ENCODE data around the gene TMEM236. TPM values are rescaled to one million over a fixed set of nuclear protein-coding genes. Genes with fewer than 3 reads are reported as not detected.

The TMEM236 gene
- total RNA-seq, 1 donor from 2014 or later, result under 0.01 TPM

DNA sequence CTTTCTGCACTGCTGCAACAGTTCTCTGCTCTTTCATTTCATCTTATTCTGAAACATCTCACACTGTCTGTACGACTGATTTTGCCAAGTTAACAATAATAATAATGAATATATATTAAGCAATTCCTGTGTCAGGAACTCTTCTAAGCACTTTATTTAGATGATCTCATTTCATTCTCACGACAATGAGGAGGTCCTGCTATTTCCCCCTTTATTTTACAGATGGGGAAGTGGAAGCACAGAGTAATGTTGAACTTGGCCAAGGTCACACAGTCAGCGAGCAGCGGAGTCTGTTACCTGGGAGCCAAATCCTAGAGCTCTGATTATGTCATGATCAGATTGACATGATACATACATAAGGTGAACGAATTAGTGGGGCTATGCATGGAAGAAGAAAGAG lies 63.0 kb downstream of the TMEM236 start:
- no peak for FAIRE-seq
- DNase-seq (ENCODE audit: low spot score in 2 of 2), result no peak

DNA sequence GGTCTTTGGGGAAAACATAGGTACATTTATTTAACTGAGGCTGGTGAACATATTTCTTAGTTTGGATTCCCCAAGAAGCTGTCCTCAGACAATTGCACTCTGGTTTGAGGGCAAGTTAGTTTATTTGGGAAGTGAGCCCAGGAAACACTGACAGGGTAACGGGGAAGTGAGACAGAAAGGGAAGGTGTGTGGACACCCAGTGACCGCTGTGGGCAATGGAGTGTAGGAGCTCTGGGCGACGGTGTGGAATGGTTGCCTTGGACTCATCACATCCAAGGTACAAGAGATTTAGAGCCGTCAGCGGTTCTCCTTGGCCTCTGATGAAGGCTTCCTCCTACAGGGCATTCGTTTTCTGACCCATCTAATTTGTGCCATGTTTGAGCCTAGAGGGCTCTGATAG lies 64.2 kb downstream of the TMEM236 start:
- FAIRE-seq, result no peak

DNA sequence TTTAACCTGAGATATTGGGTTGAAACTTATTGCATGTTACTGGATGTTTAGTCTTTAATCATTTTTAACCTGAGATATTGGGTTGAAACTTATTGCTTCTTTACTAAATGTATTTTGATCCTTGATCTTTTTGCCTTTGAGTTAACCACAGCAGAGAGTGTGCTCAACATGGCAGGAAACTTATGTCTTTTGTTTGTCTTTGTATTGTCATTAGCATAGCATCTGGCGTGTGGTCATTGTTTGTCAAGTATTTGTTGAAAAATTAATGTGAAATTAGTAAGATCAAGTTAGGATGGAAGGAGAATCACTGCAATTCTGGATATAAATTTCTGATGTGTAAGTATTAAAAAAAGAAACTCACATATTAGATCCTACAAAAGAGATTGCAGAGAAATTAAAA lies 65.3 kb downstream of the TMEM236 start:
- FAIRE-seq (no peak), DNase-seq (ENCODE audit: low spot score in 2 of 2) (no peak)

More for the DNA sequence above, 64.2 kb downstream of the TMEM236 start:
- no peak for DNase-seq (ENCODE audit: low spot score in 2 of 2)

DNA sequence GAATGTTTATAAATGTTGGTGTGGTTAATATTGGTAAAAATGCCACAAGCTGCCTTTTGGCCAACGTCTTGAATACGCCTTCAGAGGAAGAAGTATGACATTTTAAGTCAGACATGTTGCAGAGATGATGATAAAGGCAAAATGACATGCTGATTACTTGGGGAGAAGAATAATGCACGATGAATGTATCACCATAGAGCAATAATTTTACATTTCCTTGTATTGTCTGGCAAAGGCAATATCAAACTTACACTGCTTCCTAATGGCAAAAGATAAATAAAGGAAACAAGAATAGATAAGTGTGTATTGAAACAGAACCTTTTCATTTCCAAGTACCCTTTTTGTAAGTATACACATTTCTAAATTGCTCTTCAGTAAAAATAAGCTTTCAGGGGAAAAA lies 65.8 kb downstream of the TMEM236 start:
- no peak for DNase-seq (ENCODE audit: low spot score in 2 of 2)

DNA sequence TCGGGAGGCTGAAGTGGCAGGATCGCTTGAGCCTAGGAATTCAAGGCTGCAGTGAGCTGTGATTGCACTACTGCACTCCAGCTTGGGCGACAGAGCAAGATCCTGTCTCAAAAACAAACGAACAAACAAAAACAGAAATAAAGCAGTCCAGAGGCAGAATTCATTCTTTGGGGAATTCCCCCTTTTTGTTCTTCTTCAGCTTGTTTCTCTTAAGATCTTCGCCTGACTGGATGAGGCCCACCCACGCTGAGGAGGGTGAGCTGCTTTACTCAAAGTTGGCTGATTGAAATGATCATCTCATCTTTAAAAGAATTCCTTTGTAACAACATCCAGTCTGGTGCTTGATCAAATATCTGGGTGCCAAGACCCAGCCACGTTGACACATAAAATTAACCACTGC lies 67.8 kb downstream of the TMEM236 start:
- DNase-seq (ENCODE audit: low spot score in 2 of 2) (no peak), FAIRE-seq (no peak)

More for the DNA sequence above, 65.8 kb downstream of the TMEM236 start:
- no peak for FAIRE-seq

DNA sequence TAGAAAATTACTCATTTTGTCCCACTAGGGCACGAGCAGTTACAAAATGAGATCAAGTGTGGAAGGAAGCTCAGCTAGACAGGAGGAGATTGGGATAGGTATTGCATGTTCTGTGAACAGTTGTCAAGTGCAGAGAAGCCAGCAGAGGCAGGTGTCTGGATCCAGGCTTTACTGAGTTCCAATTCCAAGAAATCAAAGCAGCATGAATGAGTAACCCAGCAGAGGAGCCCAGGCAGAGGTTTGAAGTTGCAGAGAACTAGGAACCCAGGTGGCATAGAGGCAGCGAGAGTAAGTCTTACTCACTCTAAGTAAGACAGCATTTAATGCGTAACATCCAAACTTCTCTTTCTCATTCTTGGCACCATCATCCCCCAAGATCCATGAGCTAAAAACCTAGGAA lies 68.9 kb downstream of the TMEM236 start:
- DNase-seq (ENCODE audit: low spot score in 2 of 2), result no peak
- no peak for FAIRE-seq

DNA sequence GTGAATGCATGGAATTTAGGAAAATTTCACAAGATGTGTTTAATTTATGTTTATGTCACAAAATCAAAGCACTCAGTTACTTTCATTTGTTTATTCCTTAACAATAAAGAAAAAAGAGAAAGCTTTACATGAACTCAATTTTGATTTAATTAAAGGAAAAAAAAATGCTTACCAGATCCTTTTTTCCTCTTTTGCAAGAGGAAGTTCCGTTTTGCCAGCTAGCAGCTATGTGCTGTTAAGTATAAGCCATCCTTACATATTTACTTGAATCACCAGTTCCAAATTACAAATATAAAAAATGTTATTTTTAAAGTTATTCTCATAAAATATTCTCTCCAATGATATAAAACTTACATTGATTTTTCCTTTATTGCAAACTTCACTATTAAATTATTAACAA lies 69.9 kb downstream of the TMEM236 start:
- no peak for FAIRE-seq
- no peak for DNase-seq (ENCODE audit: low spot score in 2 of 2)

GRCh38 chr10:17831341-17831740 lies 79.3 kb downstream of the TMEM236 start:
- FAIRE-seq, result no peak
- no peak for DNase-seq (ENCODE audit: low spot score in 2 of 2)

DNA sequence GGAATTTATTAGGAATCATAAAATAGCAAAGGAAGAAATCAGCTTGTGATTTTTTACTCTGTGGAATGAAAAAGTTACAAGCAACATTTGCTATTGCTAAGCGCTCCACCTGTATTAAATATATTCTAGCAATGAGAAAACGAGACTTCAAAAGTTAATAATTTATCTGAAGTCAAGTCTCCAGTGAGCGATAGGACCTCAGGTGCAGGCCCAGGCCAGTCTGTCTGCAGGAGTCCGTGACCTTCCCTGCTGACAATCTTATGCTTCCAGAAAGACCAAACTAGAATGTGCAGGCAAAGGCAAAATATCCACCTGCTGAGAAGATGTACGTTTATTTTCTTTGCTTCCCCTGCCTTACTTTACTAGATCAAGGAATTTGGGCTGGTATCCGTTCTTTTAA lies 79.9 kb downstream of the TMEM236 start:
- DNase-seq (ENCODE audit: low spot score in 2 of 2) (no peak), FAIRE-seq (no peak)

GRCh38 chr10:17833656-17834055 lies 81.7 kb downstream of the TMEM236 start:
- FAIRE-seq (no peak), DNase-seq (ENCODE audit: low spot score in 2 of 2) (no peak)

GRCh38 chr10:17835688-17836087 lies 83.7 kb downstream of the TMEM236 start:
- no peak for FAIRE-seq
- no peak for DNase-seq (ENCODE audit: low spot score in 2 of 2)

DNA sequence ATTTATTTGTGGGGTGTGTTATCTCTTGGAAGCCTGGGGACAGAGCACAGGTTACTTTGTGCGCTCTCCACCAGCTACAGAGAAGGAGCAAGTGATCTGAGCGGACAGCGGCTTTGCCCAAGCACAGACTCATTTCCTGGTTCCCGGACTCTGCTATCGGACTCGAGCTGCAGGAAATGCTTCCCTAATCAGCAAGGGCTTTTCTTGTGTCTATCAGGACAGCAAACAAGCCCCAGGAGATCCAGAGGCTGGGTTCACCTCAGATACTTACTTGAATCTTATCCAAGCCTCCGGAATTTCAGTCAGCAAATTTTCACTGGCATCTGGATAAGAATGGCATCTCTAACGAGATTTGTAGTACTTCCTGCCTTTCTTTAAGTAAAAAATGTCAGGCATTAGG lies 84.9 kb downstream of the TMEM236 start:
- no peak for DNase-seq (ENCODE audit: low spot score in 2 of 2)
- no peak for FAIRE-seq

GRCh38 chr10:17838080-17838648 lies 86.2 kb downstream of the TMEM236 start:
- FAIRE-seq (no peak), DNase-seq (ENCODE audit: low spot score in 2 of 2) (no peak)

- no peak for DNase-seq (ENCODE audit: low spot score in 2 of 2)
- FAIRE-seq, result no peak
These were observed 89.0 kb downstream of the TMEM236 start for GRCh38 chr10:17841050-17841449.

GRCh38 chr10:17842641-17843040 lies 90.6 kb downstream of the TMEM236 start:
- DNase-seq (ENCODE audit: low spot score in 2 of 2), result no peak
- FAIRE-seq, result no peak

DNA sequence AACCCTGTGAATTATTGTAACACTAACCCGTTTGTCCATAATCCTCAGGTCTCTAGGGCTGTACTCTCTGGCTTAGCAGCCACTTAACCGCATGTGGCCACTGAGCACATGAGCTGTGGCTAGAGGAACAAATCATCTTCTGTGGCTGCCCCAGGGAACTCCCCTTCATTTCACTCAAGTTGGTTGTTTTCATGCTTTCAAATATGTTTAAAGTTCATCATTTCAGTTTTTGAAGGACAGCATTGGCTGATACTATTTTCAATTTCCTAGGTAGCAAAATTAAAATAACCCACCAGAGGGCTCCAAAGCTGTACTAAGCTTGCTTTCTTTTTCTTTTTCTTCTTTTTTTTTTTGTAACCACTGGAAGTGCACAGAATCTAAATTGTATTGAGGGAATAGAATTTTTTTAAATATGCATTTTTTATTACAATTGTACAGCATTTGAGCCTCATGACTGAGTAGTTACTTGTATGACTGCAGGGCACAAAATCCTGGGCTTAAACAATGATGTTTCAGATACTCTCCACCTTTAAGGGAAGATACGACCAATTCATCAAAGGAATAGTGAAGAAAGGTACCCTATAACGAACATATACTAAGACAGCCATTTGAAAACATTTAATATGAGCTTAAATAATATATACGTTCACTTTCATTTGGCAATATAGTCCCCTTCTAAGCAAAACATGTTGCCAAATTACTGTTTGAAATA lies 95.7 kb downstream of the TMEM236 start:
- peak; percentile 42 for FAIRE-seq
- DNase-seq (ENCODE audit: low spot score in 2 of 2), result no peak

DNA sequence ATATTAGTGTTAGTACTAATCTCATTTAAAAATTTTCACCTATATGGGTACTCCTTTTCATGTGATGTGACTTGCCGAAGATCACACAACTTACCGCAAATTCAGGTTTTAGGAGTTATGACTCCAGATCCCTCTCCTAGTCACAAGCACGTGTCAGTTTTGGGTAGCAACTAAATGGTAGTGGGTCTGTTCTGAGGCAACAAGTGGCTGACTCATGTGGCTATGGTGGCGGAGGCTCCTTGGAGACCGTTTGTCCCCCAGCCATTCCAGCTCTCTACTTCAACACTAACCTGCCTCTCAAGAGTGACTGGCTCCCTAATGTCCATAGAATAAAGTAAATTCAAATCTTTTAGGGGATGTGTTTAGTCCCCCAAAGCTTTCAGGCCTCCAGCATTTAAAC lies 96.6 kb downstream of the TMEM236 start:
- FAIRE-seq (no peak), DNase-seq (ENCODE audit: low spot score in 2 of 2) (no peak)

Small RNA genes within 50 kb of the gene (small RNA-seq; reads per million reads assigned to genes)
- gene MIR511, result 0.38 reads per million, percentile 25 among the genes with 10 or more reads in this experiment

Other genes with a start within 250 kb of the TMEM236 start
- 18.3 TPM for gene HACD1, start 134.8 kb upstream of the TMEM236 start, total RNA-seq
- 28.9 TPM for gene STAM, start 108.0 kb upstream of the TMEM236 start, total RNA-seq
- gene MRC1, start 57.1 kb downstream of the TMEM236 start, total RNA-seq, result 3.7 TPM
- gene SLC39A12, start 199.7 kb downstream of the TMEM236 start, total RNA-seq, result 4.5 TPM

Data from frontal cortex (tissue), 4 donors.